GM12878 (cell line): ENCODE results near the gene ACSS1.

ENCODE experiments used
- ATF2 ChIP-seq: IDR thresholded peaks from 2 replicates; pipeline ENCODE4 v1.6.1; 2012; ENCODE audit warnings: low read length, inconsistent platforms
- ATF7 ChIP-seq: fragments of 450-650 bp; IDR thresholded peaks from 2 replicates; pipeline ENCODE4 v1.6.1; 2016; ENCODE audit warnings: low read depth, mild to moderate bottlenecking
- CBX5 ChIP-seq: sonication (generic); IDR thresholded peaks from 2 replicates; pipeline ENCODE4 v1.6.1; 2016; ENCODE audit warnings: low read depth, moderate library complexity, mild to moderate bottlenecking, inconsistent platforms
- CTCF ChIP-seq, 3 experiments: IDR thresholded peaks in 2 of 3; conservative IDR thresholded peaks in 1 of 3; 2 replicates each; pipeline ENCODE4 v1.5.1; 2011; ENCODE audit warnings: low read depth in 3 of 3, low read length in 3 of 3, mild to moderate bottlenecking in 3 of 3, control low read depth in 2 of 3, moderate library complexity in 2 of 3, inconsistent platforms in 1 of 3, mixed read lengths in 1 of 3; ENCODE audit not compliant: control insufficient read depth in 2 of 3, insufficient read depth in 1 of 3; ENCODE audit errors: extremely low read depth in 1 of 3
- JUNB ChIP-seq: IDR thresholded peaks from 2 replicates; pipeline ENCODE4 v1.6.1; 2016; ENCODE audit warnings: antibody characterized with exemption, mild to moderate bottlenecking
- PKNOX1 ChIP-seq: fragments of 450-650 bp; IDR thresholded peaks from 2 replicates; pipeline ENCODE4 v1.6.1; 2016; ENCODE audit warnings: mild to moderate bottlenecking
- POLR2AphosphoS5 ChIP-seq: IDR thresholded peaks from 2 replicates; pipeline ENCODE4 v1.6.1; 2011; ENCODE audit warnings: mild to moderate bottlenecking, low read length, inconsistent platforms
- RAD21 ChIP-seq: IDR thresholded peaks from 2 replicates; pipeline ENCODE4 v1.6.1; 2011; ENCODE audit warnings: mild to moderate bottlenecking, low read depth, low read length, moderate library complexity; ENCODE audit not compliant: insufficient read depth
- SKIL ChIP-seq: fragments of 450-650 bp; IDR thresholded peaks from 2 replicates; pipeline ENCODE4 v1.6.1; 2017; ENCODE audit warnings: mild to moderate bottlenecking, low read depth, inconsistent platforms; ENCODE audit not compliant: poor library complexity, severe bottlenecking
- SREBF2 ChIP-seq: IDR thresholded peaks from 2 replicates; pipeline ENCODE4 v1.6.1; 2012; ENCODE audit warnings: mild to moderate bottlenecking, low read length
- SRF ChIP-seq, 2 experiments: IDR thresholded peaks; 2 replicates each; pipeline ENCODE4 v1.6.1; 2011; ENCODE audit warnings: low read depth in 2 of 2, low read length in 2 of 2, mild to moderate bottlenecking in 1 of 2, moderate library complexity in 1 of 2
- STAT3 ChIP-seq: IDR thresholded peaks from 2 replicates; pipeline ENCODE4 v1.6.1; 2011; ENCODE audit warnings: low read depth, low read length, improper control_type of control experiment
- ZBTB11 ChIP-seq: fragments of 450-650 bp; formaldehyde crosslinking; IDR thresholded peaks from 2 replicates; pipeline ENCODE4 v1.5.0; 2022; ENCODE audit warnings: mild to moderate bottlenecking, missing genetic modification characterization
- ZBTB33 ChIP-seq: fragments of 450-650 bp; IDR thresholded peaks from 2 replicates; pipeline ENCODE4 v1.6.1; 2017; ENCODE audit warnings: mild to moderate bottlenecking

- TF ChIP-seq CBX5, result no peak
- no peak for TF ChIP-seq ATF2
- no peak for TF ChIP-seq SKIL
- TF ChIP-seq POLR2AphosphoS5, result no peak
- no peak for TF ChIP-seq STAT3
- no peak for TF ChIP-seq ATF7
- no peak for TF ChIP-seq SRF (IDR thresholded peaks at IDR 0.05; ENCODE audit: low read depth in 2 of 2, low read length in 2 of 2)
- TF ChIP-seq SREBF2, result no peak
- TF ChIP-seq CTCF (IDR thresholded peaks at IDR 0.05 in 2 of 3, conservative IDR thresholded peaks at IDR 0.05 in 1 of 3; ENCODE audit: control insufficient read depth in 2 of 3, extremely low read depth in 1 of 3, insufficient read depth in 1 of 3, low read depth in 3 of 3, low read length in 3 of 3), result no peak
- TF ChIP-seq JUNB, result no peak
- no peak for TF ChIP-seq PKNOX1
- TF ChIP-seq RAD21, result no peak
- TF ChIP-seq ZBTB33, result no peak
- TF ChIP-seq ZBTB11 (CRISPR knock-in tag), result no peak
These were observed 39.1 kb downstream of the ACSS1 start for GRCh38 chr20:25018841-25019240.
